ENCODE measurements around the gene VGLL2.

VGLL2 gene

GRCh38 chr6:117309611-117310010 is 44.3 kb downstream of the VGLL2 start:
- no peak for FAIRE-seq
- no peak for DNase-seq (ENCODE audit: extremely low spot score, insufficient read length, low read depth)

GRCh38 chr6:117311310-117311709 is 46.0 kb downstream of the VGLL2 start:
- FAIRE-seq (no peak), DNase-seq (ENCODE audit: extremely low spot score, insufficient read length, low read depth) (no peak)

DNA sequence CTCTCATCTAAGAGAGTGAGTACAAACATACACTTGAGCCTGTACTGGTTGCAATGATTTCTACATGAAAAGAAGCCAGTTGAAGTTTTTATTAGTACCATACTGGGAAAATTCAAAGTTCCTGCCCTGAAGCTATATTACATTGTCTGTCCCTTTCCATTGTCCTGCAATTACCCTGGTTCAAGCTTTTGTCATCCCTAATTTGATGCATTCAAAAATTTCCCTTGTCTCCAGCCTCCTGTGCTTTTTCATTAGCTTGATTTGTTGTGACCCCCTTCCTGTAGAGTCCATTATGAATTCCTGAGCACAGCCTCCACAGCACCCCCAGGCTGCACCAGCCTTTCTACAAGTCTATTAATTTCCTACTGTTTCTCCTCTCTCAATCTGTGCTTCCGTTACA is 46.4 kb downstream of the VGLL2 start:
- DNase-seq (ENCODE audit: extremely low spot score, insufficient read length, low read depth) (no peak), FAIRE-seq (no peak)

GRCh38 chr6:117317261-117317660 is 51.9 kb downstream of the VGLL2 start:
- FAIRE-seq (no peak), DNase-seq (ENCODE audit: extremely low spot score, insufficient read length, low read depth) (no peak)

Measured in GM18507 (cell line).